ENCODE data around the gene SPINK9. TPM values are rescaled to one million over a fixed set of nuclear protein-coding genes. Genes with fewer than 3 reads are reported as not detected.

Gene SPINK9
- total RNA-seq, 2 donors from 2014 or later = not detected

DNA sequence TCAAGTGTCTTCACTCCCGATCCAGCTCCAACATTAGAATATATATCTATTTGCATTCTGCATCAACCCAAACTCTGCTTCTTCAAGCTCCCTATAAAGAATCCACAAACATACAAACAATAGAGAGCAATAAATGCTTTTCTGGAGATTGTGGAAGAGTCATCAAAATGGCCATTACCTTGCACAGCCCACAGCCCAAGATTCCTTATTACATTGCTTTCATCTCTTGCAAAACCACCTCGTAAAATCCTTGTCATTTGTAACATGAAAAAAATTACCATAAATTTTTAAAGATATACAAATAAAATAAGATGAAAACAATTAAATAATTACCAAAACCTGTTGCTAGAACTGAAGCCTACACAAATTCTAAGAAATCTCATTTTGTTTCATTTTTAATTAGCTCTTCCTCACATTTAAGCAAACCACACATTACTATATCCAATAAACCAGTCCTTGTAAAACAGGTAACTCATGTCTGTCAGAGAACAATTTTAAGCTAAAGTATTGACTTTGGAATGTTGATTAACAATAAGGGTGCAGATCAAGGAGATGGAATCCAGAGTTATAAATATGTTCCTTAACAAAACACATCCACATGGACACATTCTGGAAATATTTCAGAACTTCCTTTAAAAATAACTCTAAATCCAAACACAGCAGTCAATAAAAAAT, 7.1 kb downstream of the SPINK9 start:
- Mint-ChIP-seq H3K4me1 (no peaks in the 10 kb centered on the region), H3K36me3 (ENCODE audit: low read depth) (no peaks in the 10 kb centered on the region), H3K4me3 (no peak overlapping the region), H3K9me3 (no peaks in the 10 kb centered on the region), H3K27ac (no peak overlapping the region), H3K27me3 (no peaks in the 10 kb centered on the region)
- ATAC-seq (replicated peaks) = no peak

DNA sequence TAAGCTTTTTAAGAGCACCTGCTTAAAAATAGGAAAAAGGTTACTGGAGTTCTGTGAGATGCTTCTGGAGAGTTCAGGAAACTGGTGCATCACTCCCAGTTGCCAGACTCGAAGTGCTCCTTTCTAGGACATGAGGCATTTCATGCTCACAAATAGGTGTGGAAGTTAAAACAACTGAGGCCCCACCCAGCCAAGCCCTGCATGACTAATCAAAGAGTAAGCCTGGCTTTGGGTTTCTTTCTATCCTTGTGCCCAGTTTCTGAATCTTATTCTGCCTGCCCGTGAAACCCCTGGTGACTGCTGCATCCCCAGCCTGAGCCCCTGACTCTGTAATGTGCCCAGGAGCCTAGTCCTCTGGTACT, 7.7 kb downstream of the SPINK9 start:
- H3K27me3 Mint-ChIP-seq = no peaks in the 10 kb centered on the region
- ATAC-seq (replicated peaks) = no peak
- no peaks in the 10 kb centered on the region for H3K4me1 Mint-ChIP-seq
- no peak overlapping the region for H3K27ac Mint-ChIP-seq
- H3K9me3 Mint-ChIP-seq = no peaks in the 10 kb centered on the region
- H3K4me3 Mint-ChIP-seq = no peak overlapping the region
- no peaks in the 10 kb centered on the region for H3K36me3 Mint-ChIP-seq (ENCODE audit: low read depth)

DNA sequence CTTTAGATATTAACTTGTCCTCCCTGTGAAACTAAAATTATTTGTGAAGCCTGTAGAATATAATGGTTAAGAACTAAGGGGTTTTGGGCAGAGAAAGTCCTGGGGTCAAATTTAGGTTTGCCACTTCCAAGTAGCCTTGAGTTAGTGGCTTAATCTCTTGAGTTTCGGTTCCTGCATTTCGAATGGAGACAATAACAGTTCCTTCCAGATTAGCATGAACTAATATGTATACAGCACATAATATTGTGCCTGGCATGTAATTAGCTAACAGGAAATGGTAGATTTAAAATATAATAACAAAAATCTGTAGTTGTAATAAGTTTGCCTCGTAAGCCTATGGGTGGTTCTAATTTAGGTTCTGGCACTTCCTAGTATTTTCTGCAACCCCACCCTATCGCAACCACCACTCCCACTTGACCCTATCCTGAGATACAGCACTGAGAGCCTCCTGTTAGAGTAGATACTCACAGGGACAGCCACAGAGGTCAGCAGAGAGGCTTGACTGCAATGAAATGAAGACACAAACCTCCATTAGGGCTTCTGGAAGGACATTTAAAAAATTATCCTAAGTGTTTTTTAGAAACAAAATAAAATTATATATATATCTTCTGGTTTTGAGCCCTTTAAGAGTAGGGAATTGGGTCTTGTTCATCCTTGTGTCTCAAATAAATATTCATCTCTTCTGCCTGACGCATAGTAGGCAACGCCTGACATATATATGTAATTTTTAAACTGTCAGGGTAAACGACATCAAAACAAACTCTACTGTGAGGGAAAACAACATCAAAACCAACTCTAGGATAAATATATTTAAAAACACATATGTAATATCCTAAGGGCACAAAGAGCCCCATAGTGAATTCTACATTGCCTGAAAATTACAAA, 8.5 kb downstream of the SPINK9 start:
- Mint-ChIP-seq H3K4me3 (no peak overlapping the region), H3K27me3 (no peaks in the 10 kb centered on the region), H3K9me3 (no peaks in the 10 kb centered on the region), H3K27ac (no peak overlapping the region), H3K36me3 (ENCODE audit: low read depth) (no peaks in the 10 kb centered on the region), H3K4me1 (no peaks in the 10 kb centered on the region)
- ATAC-seq (replicated peaks) = no peak

DNA sequence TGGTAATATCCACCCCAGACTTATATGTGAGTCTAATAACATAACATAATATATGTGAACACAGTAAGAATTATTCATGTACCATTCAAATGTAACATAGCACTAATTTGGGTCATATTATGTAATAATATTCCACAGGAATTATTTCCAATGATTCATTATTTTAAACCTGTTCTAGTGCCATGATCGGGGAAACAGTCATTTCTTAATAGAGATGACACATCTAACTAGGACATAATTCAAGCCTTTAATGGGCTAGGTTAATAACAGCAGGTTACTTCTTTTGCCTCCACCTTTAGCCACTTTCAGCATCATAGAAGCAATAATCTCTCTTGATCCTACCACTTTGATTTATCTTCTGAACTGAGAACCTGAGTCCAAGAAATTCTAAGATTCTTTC, 12.3 kb downstream of the SPINK9 start:
- no peaks in the 10 kb centered on the region for H3K27me3 Mint-ChIP-seq
- H3K4me1 Mint-ChIP-seq = no peaks in the 10 kb centered on the region
- H3K27ac Mint-ChIP-seq = no peak overlapping the region
- ATAC-seq (replicated peaks) = no peak
- no peak overlapping the region for H3K4me3 Mint-ChIP-seq
- no peaks in the 10 kb centered on the region for H3K9me3 Mint-ChIP-seq
- H3K36me3 Mint-ChIP-seq (ENCODE audit: low read depth) = no peaks in the 10 kb centered on the region

DNA sequence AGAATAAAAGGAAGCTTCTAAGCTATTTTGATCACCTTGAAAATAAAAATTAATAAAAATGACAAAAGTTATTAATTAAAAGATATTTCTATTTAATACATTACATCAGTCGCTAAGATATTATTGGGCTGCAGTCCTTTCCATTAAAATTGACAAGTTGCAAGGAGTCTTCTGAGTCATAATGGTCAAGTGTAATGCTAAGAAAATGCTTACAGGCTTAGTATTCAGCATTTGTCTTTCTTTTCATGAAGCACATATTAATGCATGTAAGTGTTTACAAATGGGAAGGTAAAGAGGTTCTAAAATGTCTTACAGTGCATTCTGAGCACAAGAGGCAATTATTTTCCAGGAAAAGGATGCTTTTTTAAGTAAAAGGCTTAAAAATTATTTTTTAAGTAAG, 17.3 kb downstream of the SPINK9 start:
- Mint-ChIP-seq H3K4me3 (no peak overlapping the region), H3K4me1 (no peaks in the 10 kb centered on the region), H3K9me3 (no peaks in the 10 kb centered on the region), H3K36me3 (ENCODE audit: low read depth) (no peaks in the 10 kb centered on the region), H3K27ac (no peak overlapping the region), H3K27me3 (no peaks in the 10 kb centered on the region)
- ATAC-seq (replicated peaks) = no peak

DNA sequence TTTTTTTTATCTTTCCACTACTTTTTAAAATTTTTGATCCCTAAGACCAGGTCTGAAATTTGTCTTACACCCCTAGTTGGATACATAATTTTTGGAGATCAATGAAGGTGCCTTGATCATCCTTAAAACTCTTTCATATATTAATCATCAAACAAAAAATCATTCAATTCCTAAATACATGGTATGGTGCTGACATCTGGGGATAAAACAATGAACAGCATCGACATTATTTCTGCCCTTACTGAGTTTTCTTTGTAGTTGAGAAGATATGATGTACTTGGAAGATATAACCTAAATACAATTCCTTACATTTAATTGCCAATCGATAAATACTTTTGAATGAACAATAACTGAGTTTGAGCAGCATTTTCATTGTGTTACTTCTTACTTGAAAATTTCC, 18.3 kb downstream of the SPINK9 start:
- Mint-ChIP-seq H3K27me3 (no peaks in the 10 kb centered on the region), H3K27ac (no peak overlapping the region), H3K9me3 (no peaks in the 10 kb centered on the region), H3K36me3 (ENCODE audit: low read depth) (no peaks in the 10 kb centered on the region), H3K4me3 (no peak overlapping the region), H3K4me1 (no peaks in the 10 kb centered on the region)
- no peak for ATAC-seq (replicated peaks)

DNA sequence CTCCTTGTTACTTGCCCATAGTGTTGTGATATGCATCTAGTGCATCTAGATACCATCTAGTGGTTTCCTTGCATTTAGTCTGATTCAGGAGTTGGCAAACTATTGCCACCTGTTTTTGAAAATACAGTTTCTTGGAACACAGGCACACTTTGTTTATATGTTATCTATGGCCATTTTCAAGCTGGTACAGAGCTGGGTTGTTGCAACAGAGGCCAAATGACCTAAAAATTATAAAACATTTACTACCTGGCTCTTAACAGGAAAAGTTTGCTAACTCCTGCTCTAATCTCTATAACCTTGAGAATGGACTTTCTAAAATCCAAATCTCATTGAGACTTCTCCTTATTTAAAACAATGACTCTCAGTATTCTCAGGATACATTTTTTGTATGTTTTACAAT, 29.0 kb downstream of the SPINK9 start:
- peaks cover 5% of the 10 kb centered on the region for H3K4me1 Mint-ChIP-seq
- no peaks in the 10 kb centered on the region for H3K27me3 Mint-ChIP-seq
- H3K36me3 Mint-ChIP-seq (ENCODE audit: low read depth) = no peaks in the 10 kb centered on the region
- peaks cover 5% of the 10 kb centered on the region for H3K9me3 Mint-ChIP-seq
- no peak overlapping the region for H3K27ac Mint-ChIP-seq
- no peak overlapping the region for H3K4me3 Mint-ChIP-seq
- ATAC-seq (replicated peaks) = no peak

DNA sequence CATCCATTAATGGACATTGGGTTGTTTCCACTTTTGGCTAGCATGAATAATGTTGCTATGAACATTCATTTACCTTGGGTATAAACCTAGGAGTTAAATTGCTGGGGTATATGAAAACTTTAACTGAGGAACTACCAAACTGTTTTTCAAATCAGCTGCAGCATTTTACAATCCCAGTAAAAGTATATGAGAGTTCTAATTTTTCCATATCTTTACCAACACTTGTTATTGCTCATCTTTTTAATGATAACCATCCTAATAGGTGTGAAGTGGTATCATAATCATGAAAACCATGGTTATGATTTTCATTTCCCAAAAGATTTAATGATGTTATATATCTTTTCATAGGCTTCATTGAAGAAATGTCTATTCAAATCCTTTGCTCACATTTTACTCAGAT, 32.9 kb downstream of the SPINK9 start:
- Mint-ChIP-seq H3K4me3 (no peak overlapping the region), H3K27ac (no peak overlapping the region), H3K9me3 (peaks cover 5% of the 10 kb centered on the region), H3K4me1 (peaks cover 8% of the 10 kb centered on the region), H3K36me3 (ENCODE audit: low read depth) (no peaks in the 10 kb centered on the region), H3K27me3 (peaks cover 5% of the 10 kb centered on the region)
- ATAC-seq (replicated peaks) = no peak

DNA sequence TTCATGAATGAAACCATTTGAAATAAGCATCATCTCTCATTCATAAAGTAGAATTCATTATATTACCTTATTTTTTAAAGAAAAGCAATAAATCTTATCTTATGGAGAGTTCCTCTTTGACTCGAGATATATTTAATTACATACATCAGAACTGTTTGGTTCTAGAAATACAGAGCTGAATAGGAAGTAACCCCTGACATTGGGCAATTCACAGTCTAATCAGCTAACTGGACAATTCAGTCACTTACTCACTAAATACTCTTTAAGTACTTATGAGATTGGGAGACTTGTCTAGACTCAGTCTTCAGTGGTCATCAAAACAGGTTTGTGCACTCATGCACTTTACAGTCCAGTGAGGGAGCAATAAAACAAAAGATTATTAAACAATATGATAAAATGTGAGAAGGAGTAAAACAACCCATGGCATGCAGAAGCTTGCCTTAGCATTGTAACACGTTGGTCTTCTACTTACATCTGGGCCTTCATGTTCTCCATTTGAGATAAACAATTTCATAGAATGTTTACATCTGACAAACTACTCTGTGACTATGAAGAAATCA, 36.9 kb downstream of the SPINK9 start:
- Mint-ChIP-seq H3K4me1 (peaks cover 3% of the 10 kb centered on the region), H3K27ac (no peak overlapping the region), H3K9me3 (peaks cover 5% of the 10 kb centered on the region), H3K27me3 (peaks cover 5% of the 10 kb centered on the region), H3K4me3 (no peak overlapping the region), H3K36me3 (ENCODE audit: low read depth) (no peaks in the 10 kb centered on the region)
- no peak for ATAC-seq (replicated peaks)

DNA sequence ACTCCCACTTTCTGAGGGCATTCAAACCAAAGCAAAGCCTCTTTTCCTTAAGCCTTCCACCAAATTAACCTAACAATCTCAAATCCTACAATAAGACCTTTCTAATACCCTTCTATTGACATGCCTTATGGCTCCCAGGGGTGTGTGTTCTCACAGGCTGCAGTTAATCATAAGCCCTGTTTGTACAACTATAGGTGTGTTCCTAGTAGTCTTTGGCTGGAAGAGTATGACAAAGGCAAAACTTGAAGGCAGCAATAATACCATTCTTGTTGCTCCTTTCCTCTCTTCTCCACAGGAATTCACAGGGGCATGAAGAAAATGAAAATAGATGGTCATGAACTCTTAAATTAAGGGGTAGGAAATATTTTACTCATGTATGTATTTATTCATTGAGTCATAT, 37.5 kb downstream of the SPINK9 start:
- no peak for ATAC-seq (replicated peaks)
- H3K9me3 Mint-ChIP-seq = peaks cover 5% of the 10 kb centered on the region
- no peak overlapping the region for H3K4me3 Mint-ChIP-seq
- H3K27ac Mint-ChIP-seq = no peak overlapping the region
- H3K36me3 Mint-ChIP-seq (ENCODE audit: low read depth) = no peaks in the 10 kb centered on the region
- H3K27me3 Mint-ChIP-seq = peaks cover 5% of the 10 kb centered on the region
- peaks cover 3% of the 10 kb centered on the region for H3K4me1 Mint-ChIP-seq

DNA sequence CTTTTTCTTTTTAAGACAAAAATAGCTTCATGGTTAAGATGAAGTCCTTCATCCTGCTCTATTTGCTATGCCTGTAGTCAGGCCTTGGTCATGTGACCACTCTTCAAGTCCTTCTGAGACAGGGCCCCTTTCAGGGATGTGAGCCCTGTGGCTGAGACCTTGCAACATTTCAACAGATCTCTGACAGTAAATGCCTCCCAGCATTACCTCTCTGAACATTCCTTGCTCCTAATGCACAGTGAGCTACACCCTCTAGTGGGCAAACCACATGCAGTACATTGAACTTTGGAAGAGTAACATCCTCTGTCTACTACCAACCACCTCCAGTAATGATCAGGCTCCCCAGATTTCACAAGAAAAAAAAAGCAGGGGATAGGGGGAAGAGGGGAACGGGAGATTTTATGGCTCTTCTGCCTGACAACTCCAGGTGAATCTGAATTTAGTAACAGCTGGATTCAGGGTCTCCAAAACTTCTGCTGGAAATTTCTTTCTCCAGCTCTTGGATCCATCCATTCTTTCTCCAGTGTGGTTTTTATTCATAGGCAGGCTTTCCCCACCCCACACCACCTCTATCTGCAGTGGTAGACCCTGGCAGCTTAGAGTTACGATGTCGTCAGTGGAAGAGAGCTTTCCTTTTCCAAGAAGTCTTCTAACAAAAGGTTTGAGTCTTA, 39.5 kb downstream of the SPINK9 start:
- Mint-ChIP-seq H3K4me1 (peaks cover 3% of the 10 kb centered on the region), H3K36me3 (ENCODE audit: low read depth) (no peaks in the 10 kb centered on the region), H3K9me3 (no peaks in the 10 kb centered on the region), H3K27ac (no peak overlapping the region), H3K4me3 (no peak overlapping the region), H3K27me3 (peaks cover 5% of the 10 kb centered on the region)
- ATAC-seq (replicated peaks) = peak; percentile 57

DNA sequence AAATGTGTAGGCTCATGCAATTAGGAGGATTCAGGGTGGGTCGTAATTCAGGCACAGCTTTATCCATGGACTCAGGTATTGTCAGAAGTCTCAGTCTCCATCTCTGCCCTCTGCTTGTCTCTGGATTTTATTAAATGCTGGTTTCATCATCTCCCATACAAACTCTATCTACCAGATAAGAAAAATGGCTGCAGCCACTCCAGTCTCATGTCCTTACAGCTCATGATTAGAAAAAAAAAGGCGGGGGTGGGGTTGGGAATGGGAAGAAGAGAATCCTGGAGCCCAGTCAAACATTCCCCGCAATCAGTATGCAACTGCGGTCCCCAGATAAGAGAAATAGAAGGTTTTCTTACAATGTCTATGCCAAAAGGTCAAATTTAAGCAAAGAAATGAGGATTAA, 40.8 kb downstream of the SPINK9 start:
- H3K4me1 Mint-ChIP-seq = peaks cover 3% of the 10 kb centered on the region
- no peak for ATAC-seq (replicated peaks)
- H3K9me3 Mint-ChIP-seq = no peaks in the 10 kb centered on the region
- H3K27ac Mint-ChIP-seq = no peak overlapping the region
- no peaks in the 10 kb centered on the region for H3K36me3 Mint-ChIP-seq (ENCODE audit: low read depth)
- no peak overlapping the region for H3K4me3 Mint-ChIP-seq
- peaks cover 5% of the 10 kb centered on the region for H3K27me3 Mint-ChIP-seq

DNA sequence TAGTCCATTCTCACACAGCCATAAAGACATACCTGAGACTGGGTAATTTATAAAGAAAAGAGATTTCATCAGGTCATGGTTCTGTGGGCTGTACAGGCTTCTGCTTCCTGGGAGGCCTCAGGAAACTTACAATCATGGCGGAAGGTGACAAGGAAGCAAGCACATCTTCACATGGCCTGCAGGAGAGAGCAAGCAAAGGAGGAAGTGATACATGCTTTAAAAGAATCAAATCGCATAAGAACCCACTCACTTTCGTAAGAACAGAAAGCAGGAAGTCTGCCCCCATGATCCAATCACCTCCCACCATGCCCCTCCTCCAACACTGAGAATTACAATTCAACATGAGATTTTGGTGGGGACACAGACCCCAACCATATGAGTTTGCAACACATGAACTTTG, 43.3 kb downstream of the SPINK9 start:
- H3K27me3 Mint-ChIP-seq = no peaks in the 10 kb centered on the region
- no peaks in the 10 kb centered on the region for H3K9me3 Mint-ChIP-seq
- H3K4me1 Mint-ChIP-seq = peaks cover 5% of the 10 kb centered on the region
- ATAC-seq (replicated peaks) = no peak
- H3K36me3 Mint-ChIP-seq (ENCODE audit: low read depth) = peaks cover 3% of the 10 kb centered on the region
- no peak overlapping the region for H3K4me3 Mint-ChIP-seq
- H3K27ac Mint-ChIP-seq = no peak overlapping the region

DNA sequence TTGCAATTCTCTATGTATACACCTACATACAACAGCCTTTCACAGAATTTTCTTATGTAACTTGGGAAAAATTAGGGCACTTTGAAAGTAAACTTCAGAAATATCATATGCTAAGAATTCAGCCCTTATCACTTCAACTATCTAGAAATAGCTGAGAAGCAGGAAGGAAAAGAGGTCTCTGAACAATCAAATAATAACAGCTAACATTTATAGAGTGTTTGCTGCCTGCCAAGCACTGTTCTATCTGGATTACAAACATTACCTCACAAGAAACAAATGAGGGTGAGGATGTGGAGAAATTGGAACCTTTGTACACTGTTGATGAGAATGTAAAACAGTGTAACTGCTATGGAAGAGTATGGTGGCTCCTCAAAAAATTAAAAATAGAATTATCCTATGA, 44.0 kb downstream of the SPINK9 start:
- Mint-ChIP-seq H3K27ac (no peak overlapping the region), H3K36me3 (ENCODE audit: low read depth) (peaks cover 10% of the 10 kb centered on the region), H3K9me3 (no peaks in the 10 kb centered on the region), H3K27me3 (no peaks in the 10 kb centered on the region), H3K4me3 (no peak overlapping the region), H3K4me1 (peaks cover 5% of the 10 kb centered on the region)
- no peak for ATAC-seq (replicated peaks)

DNA sequence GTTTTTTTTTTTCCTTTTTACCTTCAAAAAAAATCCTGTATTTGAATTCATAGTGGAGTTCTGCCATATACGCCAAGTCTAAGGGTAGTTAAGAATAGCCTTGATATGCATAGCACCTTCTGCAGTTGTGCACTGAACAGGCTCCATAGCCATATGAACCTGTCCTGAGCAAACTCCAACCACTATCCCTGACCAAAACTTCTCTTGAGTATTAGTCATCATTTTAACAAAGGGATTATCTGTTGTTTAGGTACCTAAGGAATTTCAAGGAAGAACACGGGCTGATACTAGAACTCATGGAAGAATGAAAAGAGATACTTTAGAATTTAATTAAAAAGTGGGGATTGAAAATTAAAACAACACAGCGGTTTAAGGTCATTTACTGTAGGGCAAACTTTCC, 46.5 kb downstream of the SPINK9 start:
- Mint-ChIP-seq H3K27ac (no peak overlapping the region), H3K36me3 (ENCODE audit: low read depth) (peaks cover 18% of the 10 kb centered on the region), H3K4me1 (peaks cover 24% of the 10 kb centered on the region), H3K9me3 (no peaks in the 10 kb centered on the region), H3K27me3 (no peaks in the 10 kb centered on the region), H3K4me3 (no peak overlapping the region)
- ATAC-seq (replicated peaks) = no peak

All from activated T-helper 17 cell treated with anti-CD3 and anti-CD28 coated beads, Interleukin-2, amount 50 U/mL, for 72 hours (primary cell).